Stomach (tissue), 9 donors: ENCODE data around the gene ACBD4. TPM values are rescaled to one million over a fixed set of nuclear protein-coding genes. Genes with fewer than 3 reads are reported as not detected.

Experiments
- DNase-seq, 2 donors: peaks; one replicate each; pipeline versions ENCODE4 v3.0.0 to v3.0.0-alpha.2; 2013 to 2019
- H3K27ac ChIP-seq, 5 donors: fragments of 200-600 bp in 4 of 5; sonication (generic) in 4 of 5; one replicate each; pipeline ENCODE4 v1.5.1; 2013 to 2019; ENCODE audit warnings: mild to moderate bottlenecking in 1 of 5, moderate library complexity in 1 of 5
- H3K27me3 ChIP-seq, 3 donors: fragments of 200-600 bp; sonication (generic); one replicate each; pipeline ENCODE4 v1.5.1; 2017 to 2019; ENCODE audit warnings: mixed run types in 1 of 3
- H3K36me3 ChIP-seq, 4 donors: fragments of 200-600 bp; sonication (generic); 1 replicate in 3 of 4; 2 replicates in 1 of 4; pipeline ENCODE4 v1.5.1; 2016 to 2019
- H3K4me1 ChIP-seq, 4 donors: fragments of 200-600 bp; sonication (generic); one replicate each; pipeline ENCODE4 v1.5.1; 2016 to 2019
- H3K4me3 ChIP-seq, 4 donors: fragments of 200-600 bp; sonication (generic) in 3 of 4; one replicate each; pipeline ENCODE4 v1.5.1; 2016 to 2019; ENCODE audit warnings: mild to moderate bottlenecking in 1 of 4
- H3K9me3 ChIP-seq, 4 donors: fragments of 200-600 bp; sonication (generic); one replicate each; pipeline ENCODE4 v1.5.1; 2016 to 2019
- EP300 ChIP-seq: sonication (generic); formaldehyde crosslinking; IDR thresholded peaks from one replicate; pipeline ENCODE4 v1.6.1; 2017; ENCODE audit warnings: antibody characterized with exemption
- POLR2A ChIP-seq, 4 donors: fragments of 450-650 bp; IDR thresholded peaks; one replicate each; pipeline ENCODE4 v1.6.1; 2016; ENCODE audit warnings: antibody characterized with exemption in 4 of 4, control low read depth in 2 of 4, mild to moderate bottlenecking in 1 of 4, moderate library complexity in 1 of 4
- POLR2AphosphoS5 ChIP-seq, 3 donors: sonication (generic); formaldehyde crosslinking; IDR thresholded peaks; one replicate each; pipeline ENCODE4 v1.6.1; 2016; ENCODE audit warnings: antibody characterized with exemption in 3 of 3
- WGBS, 5 donors: extraction: QIAGEN DNeasy Blood & Tissue Kit in 3 of 5; methylation state at CpG; one replicate each; pipeline versions ENCODE4 v1.1.5 to v1.1.7; 2013 to 2018; 5-methylcytosine and 5-hydroxymethylcytosine counted together
- intact Hi-C: fragments of 100-400 bp; cut with DNase I; formaldehyde crosslinking; loops from one replicate; pipeline ENCODE4 v1.15.1; 2023; ENCODE audit warnings: low total_unique reads
- polyA plus RNA-seq, 3 donors: library from polyadenylated mRNA; stranded (reverse); fragments of 200-250 nt; gene quantifications; one replicate each; pipeline ENCODE4 v1.2.3, GENCODE V29; 2013
- small RNA-seq, 4 donors: library from RNA; depleted of rRNA; stranded (forward); fragments of <200 nt; gene quantifications; one replicate each; pipeline ENCODE3, GENCODE V24; 2016
- total RNA-seq, 5 donors: library from RNA; depleted of rRNA; stranded (reverse); fragments of >200 nt; gene quantifications; one replicate each; pipeline versions ENCODE4 v1.1.0 to v1.2.3, GENCODE V29; 2014 to 2016
- TF ChIP-seq, protein P1 (sequence below), 7 experiments: fragments of 450-650 bp in 4 of 7; fragments of 200-600 bp in 3 of 7; sonication (generic) in 3 of 7; IDR thresholded peaks; one replicate each; pipeline ENCODE4 v1.5.1; 2016 to 2019; ENCODE audit warnings: antibody characterized with exemption in 7 of 7, control low read depth in 2 of 7, mild to moderate bottlenecking in 1 of 7
- donor health status: healthy with polysubstance abuse.
- donor health status: Bipolar disorder and iron deficiency.
- donor health status: healthy.

Gene ACBD4
- total and polyA plus RNA-seq, 8 donors = 4.6 to 24.6 (median 17.1) TPM

DNA sequence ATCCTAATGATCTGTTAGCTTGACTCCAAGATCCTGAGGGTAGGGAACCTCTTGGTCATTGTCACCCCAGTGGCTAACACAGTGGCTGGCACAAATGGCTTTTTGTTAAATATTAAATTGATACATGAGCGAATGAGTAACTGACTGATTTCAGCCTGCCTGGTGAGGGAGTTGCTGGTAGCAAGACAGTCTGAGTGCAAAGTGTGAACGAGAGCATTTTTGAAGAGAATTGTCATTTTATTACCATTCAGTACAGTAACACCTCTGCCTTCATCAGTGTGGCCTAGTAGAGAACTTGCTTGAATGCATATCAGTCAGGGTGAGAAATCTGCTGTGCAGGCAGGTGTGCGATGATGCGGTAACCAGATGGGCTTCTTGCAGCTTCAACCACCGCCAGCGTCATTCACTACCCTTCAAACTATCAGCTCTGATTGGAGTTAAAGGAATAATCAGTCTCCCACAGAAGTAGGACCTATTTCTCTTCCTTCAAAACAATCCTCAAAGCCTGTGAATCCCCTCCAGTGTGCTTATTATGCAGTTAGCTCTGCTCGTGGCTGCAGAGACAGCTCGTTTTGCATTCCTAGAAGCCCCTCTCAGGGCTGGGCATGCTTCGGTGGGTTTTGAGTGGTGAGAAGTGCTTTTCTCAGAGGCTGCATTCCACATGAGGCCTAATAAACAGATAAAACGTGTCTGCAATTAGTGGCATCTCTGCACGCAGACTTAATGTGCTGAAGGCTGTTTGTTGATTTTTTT is 55.2 kb downstream of the ACBD4 start:
- no peaks in the 10 kb centered on the region for H3K36me3 ChIP-seq
- TF ChIP-seq POLR2AphosphoS5 (IDR thresholded peaks at IDR 0.05) (no peak), POLR2A (IDR thresholded peaks at IDR 0.05) (no peak), EP300 (no peak)
- TF ChIP-seq, protein P1, sequence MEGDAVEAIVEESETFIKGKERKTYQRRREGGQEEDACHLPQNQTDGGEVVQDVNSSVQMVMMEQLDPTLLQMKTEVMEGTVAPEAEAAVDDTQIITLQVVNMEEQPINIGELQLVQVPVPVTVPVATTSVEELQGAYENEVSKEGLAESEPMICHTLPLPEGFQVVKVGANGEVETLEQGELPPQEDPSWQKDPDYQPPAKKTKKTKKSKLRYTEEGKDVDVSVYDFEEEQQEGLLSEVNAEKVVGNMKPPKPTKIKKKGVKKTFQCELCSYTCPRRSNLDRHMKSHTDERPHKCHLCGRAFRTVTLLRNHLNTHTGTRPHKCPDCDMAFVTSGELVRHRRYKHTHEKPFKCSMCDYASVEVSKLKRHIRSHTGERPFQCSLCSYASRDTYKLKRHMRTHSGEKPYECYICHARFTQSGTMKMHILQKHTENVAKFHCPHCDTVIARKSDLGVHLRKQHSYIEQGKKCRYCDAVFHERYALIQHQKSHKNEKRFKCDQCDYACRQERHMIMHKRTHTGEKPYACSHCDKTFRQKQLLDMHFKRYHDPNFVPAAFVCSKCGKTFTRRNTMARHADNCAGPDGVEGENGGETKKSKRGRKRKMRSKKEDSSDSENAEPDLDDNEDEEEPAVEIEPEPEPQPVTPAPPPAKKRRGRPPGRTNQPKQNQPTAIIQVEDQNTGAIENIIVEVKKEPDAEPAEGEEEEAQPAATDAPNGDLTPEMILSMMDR (IDR thresholded peaks at IDR 0.05) = no peak
- no peaks in the 10 kb centered on the region for H3K4me1 ChIP-seq
- no peaks in the 10 kb centered on the region for H3K9me3 ChIP-seq
- DNase-seq = no peak
- intact Hi-C loops = no loop called here
- WGBS, 5 donors = 70 to 78% (median 74%) methylated on average over 9 to 11 of the region's 11 CpGs
- H3K27ac ChIP-seq = no peak overlapping the region
- no peaks in the 10 kb centered on the region for H3K27me3 ChIP-seq
- no peak overlapping the region for H3K4me3 ChIP-seq

Small RNA genes lying within 50 kb of the gene (small RNA-seq; reads per million reads assigned to genes)
- gene MIR6784 = 0 to 0.30 (median 0.18) reads per million in 4 donors

Other genes starting within 250 kb of the ACBD4 start
- gene EFTUD2, start 236.2 kb upstream of the ACBD4 start, total RNA-seq = 100 to 1,000 TPM in 3 of 5 donors, 10 to 100 TPM in 2; 70.1 to 176 (median 111) TPM
- 10 to 100 TPM; 15.9 to 28.6 (median 21.2) TPM for gene EFTUD2, start 236.2 kb upstream of the ACBD4 start, polyA plus RNA-seq
- 1 to 10 TPM in 1 of 5 donors, not detected in 4; 9.7 TPM for gene GFAP, start 220.2 kb upstream of the ACBD4 start, total RNA-seq
- gene GFAP, start 220.2 kb upstream of the ACBD4 start, polyA plus RNA-seq = 1 to 10 TPM in 1 of 3 donors, under 1 TPM in 2; 0.15 to 1.4 (median 0.23) TPM
- gene KIF18B, start 187.9 kb upstream of the ACBD4 start, total RNA-seq = 10 to 100 TPM in 1 of 5 donors, 1 to 10 TPM in 1, under 1 TPM in 2, not detected in 1; 0.58 to 12.2 (median 2.0) TPM
- 1 to 10 TPM in 2 of 3 donors, under 1 TPM in 1; 0.15 to 2.2 (median 1.2) TPM for gene KIF18B, start 187.9 kb upstream of the ACBD4 start, polyA plus RNA-seq
- gene C1QL1, start 167.4 kb upstream of the ACBD4 start, total RNA-seq = 10 to 100 TPM in 2 of 5 donors, 1 to 10 TPM in 2, not detected in 1; 2.2 to 16.3 (median 8.1) TPM
- gene C1QL1, start 167.4 kb upstream of the ACBD4 start, polyA plus RNA-seq = 1 to 10 TPM; 2.9 to 8.6 (median 5.2) TPM
- gene DCAKD, start 84.1 kb upstream of the ACBD4 start, total RNA-seq = 10 to 100 TPM in 3 of 5 donors, 1 to 10 TPM in 2; 2.3 to 22.9 (median 14.9) TPM
- 10 to 100 TPM in 2 of 3 donors, 1 to 10 TPM in 1; 9.5 to 17.2 (median 11.5) TPM for gene DCAKD, start 84.1 kb upstream of the ACBD4 start, polyA plus RNA-seq
- 100 to 1,000 TPM in 2 of 5 donors, 10 to 100 TPM in 3; 30.1 to 229 (median 74.0) TPM for gene NMT1, start 74.4 kb upstream of the ACBD4 start, total RNA-seq
- gene NMT1, start 74.4 kb upstream of the ACBD4 start, polyA plus RNA-seq = 100 to 1,000 TPM in 1 of 3 donors, 10 to 100 TPM in 2; 23.3 to 230 (median 49.7) TPM
- gene PLCD3, start 3.2 kb upstream of the ACBD4 start, total RNA-seq = 100 to 1,000 TPM in 1 of 5 donors, 10 to 100 TPM in 3, 1 to 10 TPM in 1; 7.6 to 215 (median 31.0) TPM
- 100 to 1,000 TPM in 1 of 3 donors, 10 to 100 TPM in 2; 17.2 to 106 (median 53.2) TPM for gene PLCD3, start 3.2 kb upstream of the ACBD4 start, polyA plus RNA-seq
- gene HEXIM1, start 12.8 kb downstream of the ACBD4 start, total RNA-seq = 10 to 100 TPM in 3 of 5 donors, 1 to 10 TPM in 2; 6.4 to 23.8 (median 13.0) TPM
- gene HEXIM1, start 12.8 kb downstream of the ACBD4 start, polyA plus RNA-seq = 10 to 100 TPM; 15.4 to 20.5 (median 16.1) TPM
- 10 to 100 TPM in 2 of 5 donors, 1 to 10 TPM in 2, under 1 TPM in 1; 0.92 to 34.4 (median 6.7) TPM for gene HEXIM2, start 26.2 kb downstream of the ACBD4 start, total RNA-seq
- 10 to 100 TPM; 10.8 to 12.5 (median 11.1) TPM for gene HEXIM2, start 26.2 kb downstream of the ACBD4 start, polyA plus RNA-seq
- gene FMNL1, start 86.2 kb downstream of the ACBD4 start, total RNA-seq = 10 to 100 TPM in 3 of 5 donors, 1 to 10 TPM in 2; 8.1 to 34.5 (median 16.5) TPM
- gene FMNL1, start 86.2 kb downstream of the ACBD4 start, polyA plus RNA-seq = 10 to 100 TPM in 1 of 3 donors, 1 to 10 TPM in 2; 4.5 to 10.1 (median 8.2) TPM
- not detected for gene SPATA32, start 126.4 kb downstream of the ACBD4 start, total RNA-seq
- gene SPATA32, start 126.4 kb downstream of the ACBD4 start, polyA plus RNA-seq = not detected
- 10 to 100 TPM in 2 of 5 donors, 1 to 10 TPM in 3; 1.2 to 17.7 (median 9.7) TPM for gene MAP3K14, start 181.3 kb downstream of the ACBD4 start, total RNA-seq
- 10 to 100 TPM in 1 of 3 donors, 1 to 10 TPM in 2; 6.3 to 11.0 (median 6.4) TPM for gene MAP3K14, start 181.3 kb downstream of the ACBD4 start, polyA plus RNA-seq